Measurements from ENCODE around the gene VPS39.

VPS39 gene

GRCh38 chr15:42158941-42159340 is 49.2 kb downstream of the VPS39 start:
- no peak for DNase-seq (ENCODE audit: low spot score)

GRCh38 chr15:42157981-42158765 is 49.9 kb downstream of the VPS39 start:
- DNase-seq (ENCODE audit: low spot score), result no peak

- DNase-seq (ENCODE audit: low spot score), result no peak
These were observed 50.7 kb downstream of the VPS39 start for GRCh38 chr15:42157381-42157780.

GRCh38 chr15:42156243-42156922 is 51.7 kb downstream of the VPS39 start, which contains the start of gene PLA2G4F:
Gene PLA2G4F (minus strand): TSS chr15:42156636. CDS start chr15:42156549, 87 bp downstream.
- DNase-seq (ENCODE audit: low spot score), result no peak

GRCh38 chr15:42155546-42156242 is 52.4 kb downstream of the VPS39 start:
- DNase-seq (ENCODE audit: low spot score), result no peak

GRCh38 chr15:42154956-42155355 is 53.1 kb downstream of the VPS39 start:
- DNase-seq (ENCODE audit: low spot score), result no peak

GRCh38 chr15:42154212-42154941 is 53.7 kb downstream of the VPS39 start:
- DNase-seq (ENCODE audit: low spot score), result no peak

- no peak for DNase-seq (ENCODE audit: low spot score)
These were observed 54.3 kb downstream of the VPS39 start for GRCh38 chr15:42153874-42154211.

GRCh38 chr15:42152921-42153698 is 55.0 kb downstream of the VPS39 start:
- no peak for DNase-seq (ENCODE audit: low spot score)

- no peak for DNase-seq (ENCODE audit: low spot score)
These were observed 55.7 kb downstream of the VPS39 start for GRCh38 chr15:42152196-42152920.

GRCh38 chr15:42151736-42152135 is 56.4 kb downstream of the VPS39 start:
- no peak for DNase-seq (ENCODE audit: low spot score)

GRCh38 chr15:42151141-42151561 is 57.0 kb downstream of the VPS39 start:
- no peak for DNase-seq (ENCODE audit: low spot score)

- no peak for DNase-seq (ENCODE audit: low spot score)
These were observed 57.7 kb downstream of the VPS39 start for GRCh38 chr15:42150219-42150970.

GRCh38 chr15:42149493-42150218 is 58.4 kb downstream of the VPS39 start:
- no peak for DNase-seq (ENCODE audit: low spot score)

- no peak for DNase-seq (ENCODE audit: low spot score)
These were observed 59.2 kb downstream of the VPS39 start for GRCh38 chr15:42148808-42149492.

GRCh38 chr15:42147431-42147735 is 60.7 kb downstream of the VPS39 start:
- no peak for DNase-seq (ENCODE audit: low spot score)

- DNase-seq (ENCODE audit: low spot score), result no peak
These were observed 61.3 kb downstream of the VPS39 start for GRCh38 chr15:42146551-42147430.
